ENCODE results near the gene FOSL2.

Gene FOSL2

DNA sequence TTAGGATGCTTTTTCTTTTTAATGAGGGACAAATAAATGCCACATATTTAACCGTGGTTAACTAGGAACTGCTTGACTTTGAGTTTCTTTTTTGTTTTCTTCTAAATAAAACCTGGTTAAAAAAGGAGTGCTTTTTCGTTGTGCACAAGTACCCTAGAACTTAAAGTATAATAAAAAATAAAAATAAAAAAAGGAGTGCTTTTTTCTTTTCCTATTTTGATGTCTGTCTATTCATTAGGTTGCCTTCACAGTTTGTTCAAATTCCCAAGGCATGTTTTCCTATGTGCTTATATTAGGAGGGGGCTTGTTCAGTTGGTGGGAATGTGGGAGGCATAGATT, 4.4 kb downstream of the FOSL2 start:
- no peak for DNase-seq

GRCh38 chr2:28398101-28398834, 5.6 kb downstream of the FOSL2 start:
- DNase-seq = peak; percentile 72

- no peak for DNase-seq
Measured at GRCh38 chr2:28399289-28399688, 6.6 kb downstream of the FOSL2 start.

DNA sequence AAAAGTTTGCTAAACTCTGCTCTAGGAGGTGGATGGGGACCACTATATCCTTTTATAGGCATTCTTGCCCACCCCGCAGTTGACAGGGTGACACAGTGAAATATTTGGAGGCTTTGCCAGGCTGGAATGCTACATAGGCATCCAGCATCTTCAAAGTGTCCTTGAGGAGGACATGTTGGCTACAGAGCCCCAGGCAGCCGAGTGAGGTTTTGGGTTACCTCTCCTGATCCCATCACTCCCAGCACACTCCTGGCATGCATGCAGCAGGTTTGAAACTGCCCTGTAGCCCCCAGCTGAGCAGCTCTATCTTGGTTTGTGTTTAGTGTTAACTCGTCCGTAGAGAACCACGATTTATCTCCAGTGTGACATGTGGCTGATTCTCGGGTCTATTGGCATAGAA, 7.3 kb downstream of the FOSL2 start:
- no peak for DNase-seq

DNA sequence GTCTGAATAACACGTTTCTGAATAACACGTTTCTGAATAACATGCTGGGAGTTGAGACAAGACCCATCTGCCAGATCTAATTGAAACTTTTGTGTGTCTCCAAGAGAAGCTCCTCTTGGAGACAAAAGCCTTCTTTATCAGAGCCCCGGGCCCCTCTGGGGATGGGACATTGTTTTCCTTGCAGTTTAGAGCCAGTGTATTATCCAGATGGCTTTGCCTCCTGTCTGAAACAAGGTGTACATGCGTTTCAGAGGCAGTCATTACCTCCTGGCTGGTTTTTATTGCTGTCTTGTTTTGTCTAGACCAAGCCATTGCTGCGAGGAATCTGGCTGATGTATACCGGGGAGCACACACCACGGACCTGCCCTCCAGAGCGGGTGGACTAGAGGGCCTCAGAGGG, 7.8 kb downstream of the FOSL2 start:
- DNase-seq = no peak

DNA sequence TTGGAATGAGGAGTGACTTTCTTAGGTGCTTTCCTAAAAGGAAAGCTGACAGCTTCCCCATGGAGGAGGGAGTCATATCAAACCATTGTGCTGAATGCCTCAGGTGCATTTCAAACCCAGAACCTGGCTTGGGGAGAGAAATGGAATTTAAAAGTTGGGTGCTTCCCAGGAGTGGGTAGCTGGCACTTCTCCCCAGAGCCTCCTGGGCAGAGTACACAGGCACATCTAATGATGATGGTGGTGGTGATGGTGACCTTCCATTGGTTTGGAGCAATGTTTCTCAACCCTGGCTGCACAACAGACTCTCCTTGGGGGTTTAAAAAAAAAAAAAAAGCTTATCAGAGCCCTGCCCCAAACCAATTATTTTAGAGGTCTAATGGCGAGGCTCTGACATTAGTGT, 8.3 kb downstream of the FOSL2 start:
- DNase-seq = no peak

GRCh38 chr2:28401411-28401810, 8.8 kb downstream of the FOSL2 start:
- DNase-seq = no peak

DNA sequence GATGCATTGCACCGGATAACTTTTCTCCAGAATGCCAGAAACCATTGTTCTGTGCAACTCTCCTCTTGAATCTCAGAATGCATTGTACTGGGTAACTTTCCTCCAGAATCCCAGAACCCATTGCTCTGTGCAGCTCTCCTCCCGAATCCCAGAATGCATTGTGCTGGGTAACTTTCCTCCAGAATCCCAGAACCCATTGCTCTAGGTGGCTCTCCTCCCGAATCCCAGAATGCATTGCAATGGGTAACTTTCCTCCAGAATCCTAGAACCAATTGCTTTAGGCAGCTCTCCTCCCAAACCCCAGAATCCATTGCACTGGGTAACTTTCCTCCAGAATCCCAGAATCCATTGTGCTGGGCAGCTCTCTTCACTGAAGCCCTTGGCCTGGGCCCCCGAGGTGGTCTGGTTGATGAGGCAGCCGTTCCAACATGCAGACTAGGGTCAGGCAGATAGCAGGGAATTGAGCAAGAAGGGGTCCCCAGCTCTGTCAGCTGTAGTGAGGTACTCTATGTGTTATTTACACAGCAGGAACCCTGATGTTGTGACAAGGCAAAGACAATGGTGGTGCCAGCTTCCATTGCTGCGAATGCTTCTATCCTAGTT, 9.4 kb downstream of the FOSL2 start:
- no peak for DNase-seq

- no peak for DNase-seq
Measured at GRCh38 chr2:28403370-28403956, 10.8 kb downstream of the FOSL2 start.

DNA sequence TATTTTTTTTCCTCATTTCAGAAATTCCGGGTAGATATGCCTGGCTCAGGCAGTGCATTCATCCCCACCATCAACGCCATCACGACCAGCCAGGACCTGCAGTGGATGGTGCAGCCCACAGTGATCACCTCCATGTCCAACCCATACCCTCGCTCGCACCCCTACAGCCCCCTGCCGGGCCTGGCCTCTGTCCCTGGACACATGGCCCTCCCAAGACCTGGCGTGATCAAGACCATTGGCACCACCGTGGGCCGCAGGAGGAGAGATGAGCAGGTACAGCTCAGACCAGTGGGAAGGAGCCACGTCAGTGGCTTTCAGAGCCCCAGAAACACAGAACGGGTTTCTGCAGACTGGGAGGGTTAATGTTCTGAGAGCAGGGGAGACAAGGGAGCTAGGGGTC, 11.4 kb downstream of the FOSL2 start:
- DNase-seq = no peak

GRCh38 chr2:28405537-28405936, 12.9 kb downstream of the FOSL2 start:
- DNase-seq = no peak

DNA sequence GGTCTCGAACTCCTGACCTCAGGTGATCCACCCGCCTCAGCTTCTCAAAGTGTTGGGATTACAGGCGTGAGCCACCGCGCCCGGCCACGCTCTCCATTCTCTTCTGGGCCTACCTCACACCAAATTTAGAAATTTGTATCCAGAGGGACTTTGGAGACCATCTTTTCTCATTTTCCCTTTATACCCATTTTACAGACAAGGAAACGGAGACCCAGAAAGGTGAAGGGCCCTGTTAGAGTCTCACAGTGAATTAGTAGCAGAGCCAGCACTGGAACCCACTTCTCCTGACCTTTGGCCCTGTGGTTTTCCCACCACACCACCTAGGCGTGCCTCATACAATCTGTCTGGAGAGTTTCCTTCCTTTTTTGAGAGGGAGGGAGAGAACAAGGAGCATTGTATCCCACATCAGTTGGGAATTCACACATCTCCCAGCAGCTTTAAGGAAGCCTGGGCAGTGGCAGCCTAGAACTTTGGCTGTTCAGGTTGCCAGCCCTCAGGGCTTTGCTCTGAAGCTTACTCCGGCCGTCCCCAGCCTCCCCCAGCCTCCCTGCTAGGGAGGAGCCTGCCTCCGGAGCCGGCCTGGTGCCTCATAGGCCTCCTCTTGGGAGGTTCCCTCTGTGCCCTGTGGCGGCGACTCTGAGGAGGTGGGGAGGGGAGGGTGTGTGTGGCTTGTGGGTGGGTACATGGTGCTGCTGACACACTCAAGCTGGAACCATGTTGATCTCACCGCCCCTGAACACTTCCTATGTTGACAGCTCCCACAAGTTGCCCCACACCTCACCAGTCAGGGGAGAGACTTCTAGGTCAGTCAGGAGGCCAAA, 13.8 kb downstream of the FOSL2 start:
- DNase-seq = peak; percentile 97

DNA sequence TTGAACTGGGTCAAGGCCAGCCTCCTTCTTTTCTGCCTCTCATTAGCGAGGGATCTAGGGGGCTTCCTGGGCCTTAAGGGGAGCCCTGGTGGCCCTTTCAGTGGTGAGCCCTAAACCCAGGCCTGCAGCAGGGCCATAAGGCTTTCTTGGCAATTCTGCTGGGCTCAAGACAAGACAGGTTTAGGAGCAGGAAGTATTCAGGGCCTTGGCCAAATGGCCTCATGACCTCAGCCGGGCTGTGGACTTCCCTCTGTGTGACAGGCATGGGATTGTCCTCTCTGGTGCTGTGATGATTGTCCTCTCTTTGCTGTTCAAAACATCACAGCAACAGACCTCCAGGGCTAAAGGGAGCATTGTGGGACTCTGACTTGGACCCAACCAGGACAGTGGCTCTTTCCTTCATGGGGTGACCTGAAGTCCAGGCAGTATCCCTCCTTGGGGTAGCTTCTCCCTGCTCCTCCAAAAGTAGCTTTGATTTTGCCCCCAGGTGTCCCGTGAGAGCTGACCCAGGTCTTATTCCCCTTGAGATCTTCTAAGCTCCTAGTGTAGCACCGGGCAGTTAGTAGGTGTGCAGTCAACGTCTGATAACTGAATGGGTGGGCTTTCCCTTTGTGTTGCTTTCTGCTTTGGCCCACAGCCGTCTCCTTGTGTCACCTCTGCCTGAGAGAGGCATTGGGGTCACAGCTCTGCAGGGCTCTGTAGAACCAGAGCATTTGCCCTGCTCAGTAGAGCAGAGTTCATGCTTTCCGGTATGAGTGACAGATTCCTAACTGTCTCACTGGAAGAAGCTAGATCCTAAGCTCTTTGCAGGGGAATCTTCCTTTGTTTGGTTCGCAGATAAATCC, 14.7 kb downstream of the FOSL2 start:
- no peak for DNase-seq

GRCh38 chr2:28407976-28408690, 15.5 kb downstream of the FOSL2 start:
- no peak for DNase-seq

DNA sequence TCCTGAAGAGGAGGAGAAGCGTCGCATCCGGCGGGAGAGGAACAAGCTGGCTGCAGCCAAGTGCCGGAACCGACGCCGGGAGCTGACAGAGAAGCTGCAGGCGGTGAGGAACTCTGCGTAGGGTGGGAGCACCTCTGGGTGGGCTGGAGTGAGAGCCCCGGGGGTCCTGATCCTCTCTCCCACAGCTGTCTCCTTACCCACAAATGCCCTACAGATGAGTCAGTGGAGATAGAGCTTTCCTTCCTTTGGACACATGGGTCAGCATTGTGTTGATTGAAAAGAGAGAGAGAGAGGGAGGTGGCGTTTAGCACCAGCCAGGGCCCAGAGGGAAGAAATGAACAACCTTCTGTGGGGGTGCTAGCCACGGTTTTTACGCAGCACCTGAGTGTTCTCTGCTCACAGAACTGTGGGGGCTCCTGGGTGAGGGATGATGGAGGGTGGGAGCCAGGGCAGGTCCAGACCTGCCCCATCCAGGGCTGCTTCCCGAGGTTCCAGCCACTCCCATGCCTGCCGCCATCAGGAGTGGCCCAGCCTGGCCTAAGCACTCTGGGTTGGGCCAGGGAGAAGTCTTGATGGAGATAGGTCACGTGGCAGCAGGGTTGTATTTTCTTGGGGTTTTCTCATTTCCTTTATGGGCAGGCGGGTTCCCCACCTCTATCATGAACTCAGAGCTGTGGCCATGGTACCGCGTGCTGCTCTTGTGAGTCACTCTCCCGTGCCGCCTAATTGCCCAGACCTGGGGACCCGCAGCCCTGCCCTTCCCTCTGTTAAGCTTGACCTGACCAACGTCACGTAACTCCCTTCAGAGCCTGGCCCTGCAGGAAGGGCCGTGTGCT, 16.3 kb downstream of the FOSL2 start:
- DNase-seq = peak; percentile 97

DNA sequence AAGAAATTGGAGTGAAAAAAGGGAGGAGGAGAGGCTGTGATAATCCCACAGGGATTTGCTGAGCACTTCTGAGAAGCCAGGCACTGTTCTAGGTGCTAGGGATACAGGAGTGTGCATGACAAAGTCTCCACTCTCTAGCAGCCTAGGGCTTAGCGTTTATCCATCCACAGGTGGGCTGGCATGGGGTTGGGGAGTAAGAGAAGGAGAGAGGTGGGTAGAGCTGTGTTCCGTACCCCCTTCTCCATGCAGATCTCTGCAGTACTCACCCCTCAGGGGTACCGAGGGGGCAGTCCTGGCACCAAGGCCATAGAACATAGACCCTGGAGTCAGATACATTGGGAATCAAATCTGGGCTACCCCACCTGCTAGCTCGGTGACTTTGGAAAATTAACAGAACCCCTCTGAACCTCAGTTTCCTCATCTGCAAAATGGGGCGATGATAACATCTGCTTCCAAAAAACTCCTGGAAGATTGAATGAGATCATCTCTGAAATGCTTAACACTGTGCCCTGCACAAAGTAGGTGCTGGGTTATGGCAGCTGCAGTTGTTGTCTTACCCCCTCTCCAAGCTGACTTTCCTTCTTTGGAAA, 18.6 kb downstream of the FOSL2 start:
- DNase-seq = no peak

GRCh38 chr2:28411956-28412609, 19.4 kb downstream of the FOSL2 start:
- DNase-seq = no peak

GRCh38 chr2:28412625-28413151, 20.0 kb downstream of the FOSL2 start:
- no peak for DNase-seq

GRCh38 chr2:28413152-28413898, 20.7 kb downstream of the FOSL2 start:
- DNase-seq = no peak

All from NCI-H226 (cell line).